ENCODE results near the gene TUBG2. TPM values are rescaled to one million over a fixed set of nuclear protein-coding genes. Genes with fewer than 3 reads are reported as not detected.

TUBG2 gene
- polyA plus RNA-seq, 1 donor from 2014 or later = 24.9 TPM

GRCh38 chr17:42672038-42672437, 13.0 kb downstream of the TUBG2 start:
- no peaks in the 10 kb centered on the region for H3F3A ChIP-seq (ENCODE audit: insufficient read depth, low read length, poor library complexity, severe bottlenecking)
- H3K27me3 ChIP-seq (ENCODE audit: insufficient read depth, low read depth, low read length) = no peaks in the 10 kb centered on the region
- H3K9me2 ChIP-seq (ENCODE audit: insufficient read depth, low read length) = no peaks in the 10 kb centered on the region
- H3K36me3 ChIP-seq (ENCODE audit: insufficient read depth, low read length) = no peaks in the 10 kb centered on the region
- no peaks in the 10 kb centered on the region for H4K20me1 ChIP-seq (ENCODE audit: insufficient read depth)
- H3K4me2 ChIP-seq (ENCODE audit: low read length) = no peak overlapping the region
- H3K27ac ChIP-seq (ENCODE audit: low read length) = no peak overlapping the region
- H3K4me3 ChIP-seq (ENCODE audit: low read length) = no peak overlapping the region
- TF ChIP-seq CTCF (IDR thresholded peaks at IDR 0.05; ENCODE audit: poor library complexity, severe bottlenecking) = no peak
- TF ChIP-seq POLR2AphosphoS5 (IDR thresholded peaks at IDR 0.05) = no peak
- no peak for TF ChIP-seq SMC3 (conservative IDR thresholded peaks at IDR 0.05; ENCODE audit: poor library complexity)
- TF ChIP-seq MXI1 (conservative IDR thresholded peaks at IDR 0.05; ENCODE audit: poor library complexity, severe bottlenecking) = no peak
- TF ChIP-seq TAF1 (IDR thresholded peaks at IDR 0.05; ENCODE audit: low read depth) = no peak
- no peak for TF ChIP-seq EP300 (conservative IDR thresholded peaks at IDR 0.05; ENCODE audit: poor library complexity, severe bottlenecking)
- no peak for TF ChIP-seq RAD21 (conservative IDR thresholded peaks at IDR 0.05)
- no peak for TF ChIP-seq REST (IDR thresholded peaks at IDR 0.05; ENCODE audit: borderline replicate concordance)
- no peak for TF ChIP-seq EZH2 (IDR thresholded peaks at IDR 0.05; ENCODE audit: borderline replicate concordance, insufficient read depth, low read length, poor library complexity, severe bottlenecking)
- peaks cover 8% of the 10 kb centered on the region for H3K79me2 ChIP-seq (replicated peaks; ENCODE audit: insufficient read depth, low read length)
- H3K9ac ChIP-seq (ENCODE audit: low read length) = no peak overlapping the region
- H2AFZ ChIP-seq (ENCODE audit: low read depth, low read length) = no peak overlapping the region
- no peaks in the 10 kb centered on the region for H3K9me3 ChIP-seq (ENCODE audit: low read length)

- H3K9ac ChIP-seq (ENCODE audit: low read length) = no peak overlapping the region
- H3K4me2 ChIP-seq (ENCODE audit: low read length) = no peak overlapping the region
- H3K4me3 ChIP-seq (ENCODE audit: low read length) = no peak overlapping the region
- no peaks in the 10 kb centered on the region for H3K36me3 ChIP-seq (ENCODE audit: insufficient read depth, low read length)
- no peak overlapping the region for H3K27ac ChIP-seq (ENCODE audit: low read length)
- no peak overlapping the region for H2AFZ ChIP-seq (ENCODE audit: low read depth, low read length)
- H3K27me3 ChIP-seq (ENCODE audit: insufficient read depth, low read depth, low read length) = no peaks in the 10 kb centered on the region
- TF ChIP-seq EP300 (conservative IDR thresholded peaks at IDR 0.05; ENCODE audit: poor library complexity, severe bottlenecking) = no peak
- no peak for TF ChIP-seq REST (IDR thresholded peaks at IDR 0.05; ENCODE audit: borderline replicate concordance)
- TF ChIP-seq RAD21 (conservative IDR thresholded peaks at IDR 0.05) = no peak
- no peak for TF ChIP-seq MXI1 (conservative IDR thresholded peaks at IDR 0.05; ENCODE audit: poor library complexity, severe bottlenecking)
- TF ChIP-seq TAF1 (IDR thresholded peaks at IDR 0.05; ENCODE audit: low read depth) = no peak
- no peak for TF ChIP-seq CTCF (IDR thresholded peaks at IDR 0.05; ENCODE audit: poor library complexity, severe bottlenecking)
- no peak for TF ChIP-seq SMC3 (conservative IDR thresholded peaks at IDR 0.05; ENCODE audit: poor library complexity)
- TF ChIP-seq EZH2 (IDR thresholded peaks at IDR 0.05; ENCODE audit: borderline replicate concordance, insufficient read depth, low read length, poor library complexity, severe bottlenecking) = no peak
- TF ChIP-seq POLR2AphosphoS5 (IDR thresholded peaks at IDR 0.05) = no peak
- no peaks in the 10 kb centered on the region for H3F3A ChIP-seq (ENCODE audit: insufficient read depth, low read length, poor library complexity, severe bottlenecking)
- peaks cover 8% of the 10 kb centered on the region for H3K79me2 ChIP-seq (replicated peaks; ENCODE audit: insufficient read depth, low read length)
- no peaks in the 10 kb centered on the region for H4K20me1 ChIP-seq (ENCODE audit: insufficient read depth)
- no peaks in the 10 kb centered on the region for H3K9me2 ChIP-seq (ENCODE audit: insufficient read depth, low read length)
- H3K9me3 ChIP-seq (ENCODE audit: low read length) = no peaks in the 10 kb centered on the region
These were observed 14.3 kb downstream of the TUBG2 start for GRCh38 chr17:42673266-42673884.

Data from neural cell (in vitro differentiated cells).